Activated CD4-positive, CD25-positive, alpha-beta regulatory T cell treated with anti-CD3 and anti-CD28 coated beads, Interleukin-2, amount 50 U/mL, for 72 hours (primary cell): ENCODE data around the gene VRK3.
"Not testable (repeated sequence)": the region's sequence is repeated elsewhere in the genome, so short reads cannot be mapped to it uniquely, and the experiment has no call there.

Experiments
- DNase-seq: peaks from one replicate; pipeline ENCODE4 v3.0.0; 2021

Gene VRK3

GRCh38 chr19:49954092-49954829 lies 70.9 kb downstream of the VRK3 start:
- no peak for DNase-seq

- DNase-seq, result no peak
These were observed 71.8 kb downstream of the VRK3 start for GRCh38 chr19:49953416-49953815.

- no peak for DNase-seq
These were observed 72.3 kb downstream of the VRK3 start for GRCh38 chr19:49952906-49953305.

- DNase-seq, result no peak
These were observed 72.7 kb downstream of the VRK3 start for GRCh38 chr19:49952479-49952836.

- no peak for DNase-seq
These were observed 73.2 kb downstream of the VRK3 start for GRCh38 chr19:49951806-49952478.

GRCh38 chr19:49950956-49951526 lies 74.1 kb downstream of the VRK3 start:
- DNase-seq, result no peak

- no peak for DNase-seq
These were observed 74.6 kb downstream of the VRK3 start for GRCh38 chr19:49950590-49950948.

GRCh38 chr19:49949742-49950589 lies 75.2 kb downstream of the VRK3 start:
- DNase-seq, result no peak

- DNase-seq, result no peak
These were observed 78.8 kb downstream of the VRK3 start for GRCh38 chr19:49946415-49946814.

GRCh38 chr19:49944567-49944966 lies 80.6 kb downstream of the VRK3 start:
- DNase-seq, result not testable (repeated sequence)

- DNase-seq, result no peak
These were observed 84.7 kb downstream of the VRK3 start for GRCh38 chr19:49940482-49940791.

- no peak for DNase-seq
These were observed 85.3 kb downstream of the VRK3 start for GRCh38 chr19:49939721-49940481.

GRCh38 chr19:49938662-49939061 lies 86.5 kb downstream of the VRK3 start:
- DNase-seq, result no peak

GRCh38 chr19:49937750-49938381 lies 87.3 kb downstream of the VRK3 start:
- peak; percentile 88 for DNase-seq

- DNase-seq, result no peak
These were observed 88.6 kb downstream of the VRK3 start for GRCh38 chr19:49936549-49936948.

- no peak for DNase-seq
These were observed 91.5 kb downstream of the VRK3 start for GRCh38 chr19:49933643-49934042.

- peak; percentile 57 for DNase-seq
These were observed 92.4 kb downstream of the VRK3 start for GRCh38 chr19:49932731-49933131.

- no peak for DNase-seq
These were observed 93.1 kb downstream of the VRK3 start for GRCh38 chr19:49932041-49932451.

- no peak for DNase-seq
These were observed 93.7 kb downstream of the VRK3 start for GRCh38 chr19:49931293-49932040.

- DNase-seq, result no peak
These were observed 94.6 kb downstream of the VRK3 start for GRCh38 chr19:49930483-49931011.
